Endothelial cell of umbilical vein (primary cell): ENCODE data around the gene NEMF.

ENCODE experiments used
- CTCF ChIP-seq, 2 donors: IDR thresholded peaks; 1 replicate in 1 of 2; 2 replicates in 1 of 2; pipeline ENCODE4 v1.5.1; 2011; ENCODE audit warnings: low read length in 2 of 2, mild to moderate bottlenecking in 2 of 2, moderate library complexity in 2 of 2, control low read depth in 1 of 2, inconsistent platforms in 1 of 2, low read depth in 1 of 2; ENCODE audit not compliant: insufficient read depth in 1 of 2; ENCODE audit errors: extremely low read depth in 1 of 2
- EZH2 ChIP-seq: IDR thresholded peaks from 2 replicates; pipeline ENCODE4 v1.6.1; 2012; ENCODE audit warnings: borderline replicate concordance, low read depth, mild to moderate bottlenecking, moderate library complexity, low read length, inconsistent platforms; ENCODE audit not compliant: severe bottlenecking
- MAX ChIP-seq: IDR thresholded peaks from 2 replicates; pipeline ENCODE4 v1.6.1; 2011; ENCODE audit not compliant: insufficient read depth, insufficient read length
- MYC ChIP-seq: IDR thresholded peaks from one replicate; pipeline ENCODE4 v1.6.1; 2011; ENCODE audit warnings: mild to moderate bottlenecking, low read depth, low read length
- POLR2A ChIP-seq: IDR thresholded peaks from 2 replicates; pipeline ENCODE4 v1.6.1; 2012; ENCODE audit warnings: low read depth, mild to moderate bottlenecking, control low read depth, low read length
- POLR2AphosphoS5 ChIP-seq: IDR thresholded peaks from 2 replicates; pipeline ENCODE4 v1.6.1; 2012; ENCODE audit warnings: low read depth, mild to moderate bottlenecking, control low read depth, low read length, moderate library complexity; ENCODE audit not compliant: insufficient read depth

GRCh38 chr14:49828640-49829039, 23.9 kb downstream of the NEMF start:
- no peak for TF ChIP-seq POLR2AphosphoS5
- TF ChIP-seq POLR2A: no peak
- no peak for TF ChIP-seq CTCF (IDR thresholded peaks at IDR 0.05; ENCODE audit: extremely low read depth in 1 of 2, insufficient read depth in 1 of 2, low read depth in 1 of 2, low read length in 2 of 2)
- TF ChIP-seq EZH2: no peak
- no peak for TF ChIP-seq MAX
- TF ChIP-seq MYC: no peak
